Osteocyte (in vitro differentiated cells): ENCODE measurements around the gene PRX. TPM values are rescaled to one million over a fixed set of nuclear protein-coding genes. Genes with fewer than 3 reads are reported as not detected.
"Not testable (repeated sequence)": the region's sequence is repeated elsewhere in the genome, so short reads cannot be mapped to it uniquely, and the experiment has no call there.

Experiments
- DNase-seq: peaks from one replicate; pipeline ENCODE4 v3.0.0; 2021; ENCODE audit warnings: mixed read lengths; ENCODE audit not compliant: unreplicated experiment; ENCODE audit errors: extremely low spot score
- H3K27ac Mint-ChIP-seq: one replicate; pipeline ENCODE4 v1.8.0; 2021; ENCODE audit warnings: mild to moderate bottlenecking, mixed read lengths; ENCODE audit not compliant: unreplicated experiment
- H3K27me3 Mint-ChIP-seq: one replicate; pipeline ENCODE4 v1.8.0; 2021; ENCODE audit warnings: mixed read lengths; ENCODE audit not compliant: unreplicated experiment
- H3K36me3 Mint-ChIP-seq: one replicate; pipeline ENCODE4 v1.8.0; 2021; ENCODE audit warnings: mixed read lengths; ENCODE audit not compliant: unreplicated experiment
- H3K4me1 Mint-ChIP-seq: one replicate; pipeline ENCODE4 v1.8.0; 2021; ENCODE audit warnings: mixed read lengths; ENCODE audit not compliant: unreplicated experiment
- H3K4me3 Mint-ChIP-seq: one replicate; pipeline ENCODE4 v1.8.0; 2021; ENCODE audit warnings: mild to moderate bottlenecking, moderate library complexity, mixed read lengths; ENCODE audit not compliant: unreplicated experiment
- H3K9me3 Mint-ChIP-seq: one replicate; pipeline ENCODE4 v1.8.0; 2021; ENCODE audit warnings: mixed read lengths; ENCODE audit not compliant: unreplicated experiment
- CTCF ChIP-seq: fragments of 200-600 bp; sonication (generic); IDR thresholded peaks from 2 replicates; pipeline ENCODE4 v1.5.0; 2021; ENCODE audit warnings: antibody characterized with exemption, mild to moderate bottlenecking, moderate library complexity
- total RNA-seq: library from RNA; stranded (reverse); gene quantifications from 2 replicates; pipeline ENCODE4 v1.2.1, GENCODE V29; 2021

PRX gene
- total RNA-seq, 1 donor from 2014 or later, result 5.0 TPM

GRCh38 chr19:40457953-40458596 is 44.9 kb upstream of the PRX start:
- no peak overlapping the region for H3K4me3 Mint-ChIP-seq
- no peak for DNase-seq
- H3K27ac Mint-ChIP-seq, result no peak overlapping the region
- TF ChIP-seq CTCF, result no peak
- no peaks in the 10 kb centered on the region for H3K27me3 Mint-ChIP-seq
- H3K4me1 Mint-ChIP-seq, result peaks cover 2% of the 10 kb centered on the region
- H3K9me3 Mint-ChIP-seq, result no peaks in the 10 kb centered on the region
- no peaks in the 10 kb centered on the region for H3K36me3 Mint-ChIP-seq

- peaks cover 2% of the 10 kb centered on the region for H3K4me1 Mint-ChIP-seq
- H3K36me3 Mint-ChIP-seq, result no peaks in the 10 kb centered on the region
- no peak overlapping the region for H3K4me3 Mint-ChIP-seq
- no peak for DNase-seq
- no peaks in the 10 kb centered on the region for H3K27me3 Mint-ChIP-seq
- TF ChIP-seq CTCF, result no peak
- no peaks in the 10 kb centered on the region for H3K9me3 Mint-ChIP-seq
- no peak overlapping the region for H3K27ac Mint-ChIP-seq
Observed at GRCh38 chr19:40457048-40457447, 43.9 kb upstream of the PRX start.

GRCh38 chr19:40453943-40454342 is 40.8 kb upstream of the PRX start:
- not testable (repeated sequence) for H3K27ac Mint-ChIP-seq, H3K4me1 Mint-ChIP-seq, H3K36me3 Mint-ChIP-seq, DNase-seq, H3K4me3 Mint-ChIP-seq, H3K27me3 Mint-ChIP-seq, H3K9me3 Mint-ChIP-seq

- H3K36me3 Mint-ChIP-seq, result peaks cover 5% of the 10 kb centered on the region
- H3K9me3 Mint-ChIP-seq, result no peaks in the 10 kb centered on the region
- DNase-seq, result no peak
- H3K4me3 Mint-ChIP-seq, result no peak overlapping the region
- TF ChIP-seq CTCF, result no peak
- H3K4me1 Mint-ChIP-seq, result no peaks in the 10 kb centered on the region
- no peak overlapping the region for H3K27ac Mint-ChIP-seq
- no peaks in the 10 kb centered on the region for H3K27me3 Mint-ChIP-seq
Observed at GRCh38 chr19:40453151-40453735, 40.1 kb upstream of the PRX start.

- Mint-ChIP-seq H3K27me3 (no peaks in the 10 kb centered on the region), H3K4me3 (no peak overlapping the region), H3K4me1 (no peaks in the 10 kb centered on the region), H3K27ac (no peak overlapping the region), H3K9me3 (no peaks in the 10 kb centered on the region), H3K36me3 (peaks cover 5% of the 10 kb centered on the region)
- no peak for DNase-seq
- no peak for TF ChIP-seq CTCF
Observed at GRCh38 chr19:40452016-40452415, 38.8 kb upstream of the PRX start.
